NCI-H2227 (cell line): ENCODE data around the gene BCR.

Experiments
- DNase-seq: peaks from one replicate; lab custom pipeline; 2025; ENCODE audit not compliant: unreplicated experiment; lab: John Stamatoyannopoulos, UW

Gene BCR

DNA sequence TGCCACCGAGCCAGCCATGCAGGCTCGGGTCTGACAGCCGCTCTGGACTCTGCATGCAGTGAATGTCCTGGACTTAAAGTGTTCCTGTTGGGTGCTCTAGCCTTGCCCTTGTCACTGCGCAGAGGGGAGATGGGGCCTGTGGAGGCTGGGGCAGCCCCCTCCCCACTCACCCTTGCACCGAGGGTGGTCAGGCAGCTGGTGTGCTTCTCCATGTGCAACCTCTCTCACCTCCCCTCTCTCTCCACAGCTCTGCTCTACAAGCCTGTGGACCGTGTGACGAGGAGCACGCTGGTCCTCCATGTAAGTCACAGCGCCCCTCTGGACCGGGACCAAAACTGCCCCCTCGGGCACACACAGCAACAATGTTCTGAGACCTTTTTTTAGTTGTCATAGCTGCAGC is 92.5 kb downstream of the BCR start:
- DNase-seq, result no peak

DNA sequence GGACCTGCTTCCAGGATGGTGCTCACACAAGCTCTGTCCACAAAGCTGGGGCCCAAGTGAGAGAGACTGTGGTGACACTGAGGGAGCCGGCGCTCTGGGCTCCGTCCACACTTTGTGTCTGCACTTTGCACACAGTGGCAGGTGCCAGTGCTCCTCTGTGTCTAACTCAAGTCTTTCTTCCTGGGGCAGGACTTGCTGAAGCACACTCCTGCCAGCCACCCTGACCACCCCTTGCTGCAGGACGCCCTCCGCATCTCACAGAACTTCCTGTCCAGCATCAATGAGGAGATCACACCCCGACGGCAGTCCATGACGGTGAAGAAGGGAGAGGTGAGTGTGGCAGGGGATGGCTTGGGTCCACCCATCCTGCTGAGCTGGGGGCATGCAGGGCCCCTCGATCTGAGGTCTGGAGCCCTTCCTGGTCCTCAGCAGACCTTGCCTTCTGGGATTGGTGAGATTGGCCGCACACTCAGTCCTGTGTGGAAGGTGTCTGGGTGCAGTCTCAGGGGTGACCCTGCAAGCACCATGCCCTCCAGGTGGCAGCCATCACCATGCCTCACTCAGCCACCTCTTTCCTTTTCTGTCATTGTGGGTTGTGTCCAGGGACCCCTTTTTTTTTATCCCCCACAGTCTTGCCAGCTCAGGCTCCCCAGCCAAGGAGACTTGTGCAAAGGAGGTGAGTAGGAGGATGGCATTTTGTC is 93.3 kb downstream of the BCR start:
- no peak for DNase-seq

DNA sequence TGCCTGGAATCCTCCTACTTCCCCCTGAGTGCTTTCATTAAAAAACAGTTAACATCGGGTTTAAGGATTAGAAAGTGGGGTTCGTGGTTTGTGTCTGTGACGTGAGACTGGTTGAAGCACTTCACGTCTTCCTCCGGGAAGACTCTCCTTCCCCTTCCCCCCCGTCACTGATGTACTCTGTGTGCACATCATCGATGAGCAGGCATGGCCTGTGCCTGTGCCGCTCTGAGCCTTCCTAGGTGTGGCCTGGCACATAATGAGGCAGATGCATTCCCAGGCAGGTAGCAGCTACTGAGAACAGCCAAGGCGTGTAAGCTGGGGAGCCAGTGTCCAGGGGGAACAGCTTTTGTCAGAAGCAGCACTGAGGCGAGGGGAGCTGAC is 93.8 kb downstream of the BCR start:
- DNase-seq, result no peak

DNA sequence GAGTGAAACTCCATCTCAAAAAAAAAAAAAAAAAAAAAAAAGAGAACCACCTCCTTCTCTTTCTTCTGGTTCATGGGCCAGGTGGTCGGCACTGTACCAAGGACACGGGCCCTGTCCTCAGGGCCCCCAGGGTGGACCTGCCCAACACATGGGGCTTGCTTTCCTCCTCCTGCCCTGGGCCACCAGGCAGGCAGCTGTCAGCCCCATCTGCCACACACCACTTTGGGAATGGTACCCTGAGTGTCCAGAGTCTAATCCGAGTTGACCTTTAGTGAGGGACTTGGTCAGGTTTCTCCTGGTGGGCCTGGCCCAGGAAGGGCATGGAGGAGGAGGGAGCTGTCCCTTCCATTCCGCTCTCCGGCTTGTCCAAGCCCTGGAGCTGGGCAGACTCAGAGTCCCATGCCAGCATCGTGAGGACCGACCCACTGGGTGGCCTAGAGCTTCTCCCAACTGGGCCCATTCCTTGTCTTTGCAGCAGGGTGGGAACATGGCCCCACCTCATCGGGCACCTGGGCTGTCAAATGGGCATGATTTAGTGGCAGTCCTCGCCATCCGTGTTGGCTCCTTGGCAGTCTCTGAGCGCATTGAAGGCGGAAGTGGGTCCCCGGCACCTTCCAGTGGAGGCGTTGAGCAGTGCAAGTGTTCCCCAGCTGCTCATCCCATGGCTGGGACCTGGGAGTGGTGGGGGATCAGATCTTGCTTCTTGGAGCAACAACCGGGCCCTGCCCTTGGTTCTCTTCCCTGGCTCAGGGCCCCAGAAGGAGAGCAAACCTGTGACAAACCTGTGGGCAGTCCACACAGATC is 94.8 kb downstream of the BCR start:
- no peak for DNase-seq

GRCh38 chr22:23275751-23276150 is 95.4 kb downstream of the BCR start:
- DNase-seq, result no peak

GRCh38 chr22:23276656-23277582 is 96.6 kb downstream of the BCR start:
- DNase-seq, result no peak

- DNase-seq, result no peak
These were observed 97.4 kb downstream of the BCR start for GRCh38 chr22:23277583-23278295.

- no peak for DNase-seq
These were observed 98.8 kb downstream of the BCR start for GRCh38 chr22:23278883-23279675.

GRCh38 chr22:23279781-23280180 is 99.5 kb downstream of the BCR start:
- DNase-seq, result no peak

GRCh38 chr22:23280356-23281052 is 100.2 kb downstream of the BCR start:
- no peak for DNase-seq

DNA sequence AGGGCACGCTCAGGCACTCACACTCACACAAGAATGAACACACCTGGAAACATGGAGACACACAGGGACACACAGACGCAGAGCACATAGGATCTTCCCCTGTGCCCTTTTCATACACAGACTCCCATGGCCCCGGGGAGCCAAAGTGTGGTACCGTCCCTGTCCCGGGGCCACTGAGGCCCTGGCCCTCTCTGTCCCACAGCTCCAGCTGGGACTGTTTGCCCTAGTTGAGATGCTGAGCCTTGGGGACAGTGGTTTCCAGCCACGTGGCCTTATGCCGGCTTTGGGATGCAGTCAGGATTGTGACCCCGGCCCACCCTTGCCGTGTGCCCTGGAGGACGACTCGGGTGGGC is 100.7 kb downstream of the BCR start:
- DNase-seq, result no peak

DNA sequence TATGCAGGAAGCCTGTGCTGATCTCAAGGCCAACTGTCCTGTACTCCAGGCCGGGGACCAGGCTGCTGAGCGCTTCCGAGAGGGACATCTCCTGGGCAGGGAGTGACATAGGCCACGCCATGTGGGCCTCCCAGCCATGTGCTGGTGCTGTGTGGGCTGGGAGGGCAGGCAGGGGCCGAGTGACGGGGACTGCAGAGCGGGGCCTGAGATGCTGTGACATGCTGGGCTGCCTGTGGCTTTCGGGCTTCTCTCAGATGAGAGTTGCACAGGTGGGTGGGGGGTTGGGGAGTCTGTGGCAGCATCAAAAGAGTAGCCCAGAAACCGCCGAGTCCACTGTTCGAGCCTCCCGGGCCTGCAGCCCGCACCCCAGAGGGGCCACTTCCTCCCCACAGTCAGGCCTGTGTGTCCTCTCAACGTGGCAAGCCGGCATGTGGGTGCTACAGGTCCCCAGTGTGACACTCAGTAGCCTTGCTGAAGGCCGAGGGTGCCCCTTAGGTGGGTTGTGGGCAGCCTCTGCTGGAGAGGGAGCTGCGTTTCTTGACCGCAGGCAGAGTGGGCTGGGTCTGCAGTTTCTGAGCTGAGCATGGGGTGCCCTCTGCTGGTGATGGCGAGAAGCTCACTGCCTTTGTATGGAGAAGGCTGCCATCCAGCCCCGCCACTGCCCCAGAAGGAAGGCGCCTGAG is 101.2 kb downstream of the BCR start:
- peak; percentile 79 for DNase-seq

DNA sequence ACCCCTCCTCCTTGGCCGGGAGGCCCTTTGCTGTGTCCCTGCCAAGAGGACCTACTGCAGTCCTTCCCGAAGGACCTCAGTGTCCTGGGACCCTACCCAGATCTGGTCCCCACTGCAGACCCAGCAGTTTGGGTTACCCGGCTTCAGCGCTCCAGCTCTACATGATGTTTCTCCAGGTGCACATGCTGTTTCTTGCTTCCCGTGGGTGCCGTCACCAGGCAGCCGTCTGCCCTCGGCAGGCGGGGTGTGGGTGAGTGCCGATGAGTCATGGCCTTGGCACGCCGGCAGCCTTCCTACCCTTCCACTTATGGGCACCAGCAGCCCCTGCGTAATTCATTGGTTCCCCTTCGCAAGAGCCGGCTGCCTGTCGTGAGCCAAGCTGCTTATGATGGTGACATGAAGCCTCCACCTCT is 101.8 kb downstream of the BCR start:
- DNase-seq, result no peak

- DNase-seq, result no peak
These were observed 102.2 kb downstream of the BCR start for GRCh38 chr22:23282516-23282915.

GRCh38 chr22:23282986-23283385 is 102.7 kb downstream of the BCR start:
- no peak for DNase-seq

DNA sequence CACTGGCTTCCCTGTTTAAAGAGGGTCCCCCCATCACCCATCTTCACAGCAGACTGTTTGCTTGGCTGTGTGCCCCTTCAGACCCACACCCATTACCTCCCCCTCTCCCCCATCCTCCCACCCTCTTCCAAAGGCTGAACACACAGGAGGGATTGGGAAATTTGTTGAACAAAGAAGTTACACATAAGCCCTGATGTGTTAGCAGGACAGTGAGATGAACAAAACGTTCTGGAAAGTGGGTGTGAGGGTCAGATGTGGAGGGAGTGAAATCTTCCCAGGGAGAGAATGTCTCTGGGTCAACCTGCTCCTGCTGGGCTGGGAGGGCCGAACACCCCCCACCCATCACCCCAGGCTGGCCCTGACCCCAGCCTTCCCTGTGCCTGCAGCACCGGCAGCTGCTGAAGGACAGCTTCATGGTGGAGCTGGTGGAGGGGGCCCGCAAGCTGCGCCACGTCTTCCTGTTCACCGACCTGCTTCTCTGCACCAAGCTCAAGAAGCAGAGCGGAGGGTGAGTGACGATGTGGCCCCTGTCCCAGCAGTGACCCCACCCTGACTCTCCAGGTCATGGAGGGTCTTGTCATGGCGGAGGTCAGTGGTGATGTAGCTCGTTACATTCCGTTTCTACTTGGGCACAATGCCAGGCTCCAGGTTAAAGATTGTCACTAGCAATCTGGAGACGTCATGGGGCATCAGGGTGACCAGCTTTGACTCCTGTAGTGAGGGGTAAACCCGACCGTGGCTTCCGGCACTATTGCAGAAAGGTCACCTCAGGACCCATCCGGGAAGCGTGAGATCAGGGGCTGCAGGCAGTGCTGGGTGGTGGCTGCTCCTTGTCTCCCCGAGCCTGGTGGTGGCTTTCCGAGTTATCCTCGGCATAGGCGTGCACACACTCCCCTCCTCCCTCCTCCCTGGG is 103.5 kb downstream of the BCR start:
- DNase-seq, result no peak

DNA sequence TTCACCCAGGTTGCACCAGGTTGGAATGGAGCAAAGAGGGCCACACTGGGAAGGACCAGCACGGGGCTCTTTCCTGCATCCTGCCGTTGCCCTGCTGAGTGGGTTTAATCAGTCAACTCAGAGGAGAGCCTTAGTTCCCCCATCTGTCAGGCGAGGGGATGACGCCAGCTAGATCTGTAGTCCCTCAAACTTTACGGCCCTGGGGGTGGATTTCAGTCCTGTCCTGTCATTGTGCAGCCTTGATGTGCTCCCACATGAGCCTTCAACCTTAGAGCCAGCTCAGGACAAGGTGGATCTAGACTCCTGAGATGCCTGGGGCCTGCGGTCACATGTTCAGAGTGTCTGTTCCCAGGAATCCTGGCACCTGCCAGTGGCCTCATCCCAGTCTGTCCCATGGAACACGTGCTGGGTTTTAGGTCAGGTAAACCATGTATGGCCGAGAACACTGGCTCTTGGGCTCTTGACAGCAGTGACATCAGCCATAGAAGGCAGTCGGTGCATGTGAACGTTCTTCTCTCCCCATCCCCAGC is 104.3 kb downstream of the BCR start:
- no peak for DNase-seq

GRCh38 chr22:23285236-23285635 is 104.9 kb downstream of the BCR start:
- no peak for DNase-seq
